ENCODE results near the gene DOHH. TPM values are rescaled to one million over a fixed set of nuclear protein-coding genes. Genes with fewer than 3 reads are reported as not detected.
"Not testable (repeated sequence)": the region's sequence is repeated elsewhere in the genome, so short reads cannot be mapped to it uniquely, and the experiment has no call there.

The DOHH gene
- total and polyA plus RNA-seq, 5 donors = 9.8 to 14.8 (median 12.4) TPM

DNA sequence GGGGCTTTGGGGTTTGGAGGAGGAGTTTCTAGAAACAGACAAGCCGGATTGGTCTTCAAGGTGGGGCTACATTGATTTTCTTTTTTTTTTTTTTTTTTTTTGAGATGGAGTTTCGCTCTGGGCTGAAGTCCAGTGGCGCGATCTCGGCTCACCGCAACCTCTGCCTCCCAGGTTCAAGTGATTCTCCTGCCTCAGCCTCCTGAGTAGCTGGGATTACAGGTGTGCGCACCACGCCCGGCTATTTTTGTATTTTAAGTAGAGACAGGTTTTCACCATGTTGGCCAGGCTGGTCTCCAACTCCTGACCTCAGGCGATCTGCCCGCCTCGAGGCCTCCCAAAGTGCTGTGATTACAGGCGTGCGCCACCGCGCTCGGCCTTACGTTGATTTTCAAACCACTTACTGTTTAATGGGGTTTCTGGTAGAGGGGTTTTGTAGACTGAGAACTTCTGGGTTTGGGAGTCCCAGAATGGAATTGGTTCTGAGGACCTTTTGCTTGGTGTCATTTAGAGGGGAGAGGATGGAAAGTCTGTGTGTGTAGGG, 7.7 kb upstream of the DOHH start:
- intact Hi-C loops (cut with DNase I); H3K9me3 ChIP-seq (ENCODE audit: control insufficient read depth, low read length); ATAC-seq; H3K4me3 ChIP-seq (ENCODE audit: low read length); H3K27me3 ChIP-seq (ENCODE audit: control insufficient read depth, insufficient read depth); H3K27ac ChIP-seq (ENCODE audit: low read length); H3K4me1 ChIP-seq (ENCODE audit: control insufficient read depth, insufficient read depth, low read length); DNase-seq: not testable (repeated sequence)
- 95% methylated on average over 18 of the region's 18 CpGs for WGBS

DNA sequence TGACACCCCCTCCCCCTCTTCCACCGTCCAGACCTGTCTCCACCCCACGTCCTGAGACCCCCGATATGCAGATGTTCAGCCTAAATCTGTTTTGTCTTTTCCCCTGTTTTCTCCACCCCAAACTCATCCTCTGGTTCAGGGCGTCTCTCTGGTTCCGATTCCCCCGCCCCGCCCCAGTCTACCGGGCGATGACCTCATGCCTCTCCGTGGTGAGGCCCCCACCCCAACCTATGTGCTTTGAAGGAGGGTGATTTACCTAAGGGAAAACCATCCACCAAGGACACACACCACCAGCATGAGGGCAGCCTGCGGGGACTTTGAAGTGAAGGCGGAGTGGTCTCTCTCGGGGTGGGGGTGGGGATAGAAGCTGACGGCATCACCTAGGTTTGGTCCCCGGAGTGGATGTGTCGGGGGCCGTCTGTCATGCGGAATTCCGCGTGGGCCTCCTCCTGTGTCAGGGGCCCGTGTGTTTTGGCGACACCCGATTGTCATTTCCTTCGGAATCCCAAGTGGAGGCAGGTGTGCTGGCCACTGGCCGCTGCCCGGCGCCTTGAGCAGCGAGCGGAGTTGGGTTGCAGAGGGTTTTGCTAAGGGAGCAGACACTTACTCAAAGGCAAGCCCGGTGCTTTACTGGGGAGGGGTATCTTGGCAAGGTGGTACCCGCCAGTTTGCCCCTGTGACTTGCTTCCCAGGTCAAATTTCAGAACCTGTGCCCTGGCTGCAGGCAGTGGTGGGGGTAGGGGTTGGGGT, 7.1 kb upstream of the DOHH start:
- H3K4me3 ChIP-seq (ENCODE audit: low read length) = peak overlapping the region; percentile 98
- WGBS = 29% methylated on average over 31 of the region's 31 CpGs
- H3K4me1 ChIP-seq (ENCODE audit: control insufficient read depth, insufficient read depth, low read length) = no peaks in the 10 kb centered on the region
- no peak for DNase-seq
- intact Hi-C loops (cut with DNase I) = no loop called here
- H3K27ac ChIP-seq (ENCODE audit: low read length) = no peak overlapping the region
- H3K27me3 ChIP-seq (ENCODE audit: control insufficient read depth, insufficient read depth) = no peaks in the 10 kb centered on the region
- peak in 1 of 2 donors; percentile 2 for ATAC-seq
- no peaks in the 10 kb centered on the region for H3K9me3 ChIP-seq (ENCODE audit: control insufficient read depth, low read length)

DNA sequence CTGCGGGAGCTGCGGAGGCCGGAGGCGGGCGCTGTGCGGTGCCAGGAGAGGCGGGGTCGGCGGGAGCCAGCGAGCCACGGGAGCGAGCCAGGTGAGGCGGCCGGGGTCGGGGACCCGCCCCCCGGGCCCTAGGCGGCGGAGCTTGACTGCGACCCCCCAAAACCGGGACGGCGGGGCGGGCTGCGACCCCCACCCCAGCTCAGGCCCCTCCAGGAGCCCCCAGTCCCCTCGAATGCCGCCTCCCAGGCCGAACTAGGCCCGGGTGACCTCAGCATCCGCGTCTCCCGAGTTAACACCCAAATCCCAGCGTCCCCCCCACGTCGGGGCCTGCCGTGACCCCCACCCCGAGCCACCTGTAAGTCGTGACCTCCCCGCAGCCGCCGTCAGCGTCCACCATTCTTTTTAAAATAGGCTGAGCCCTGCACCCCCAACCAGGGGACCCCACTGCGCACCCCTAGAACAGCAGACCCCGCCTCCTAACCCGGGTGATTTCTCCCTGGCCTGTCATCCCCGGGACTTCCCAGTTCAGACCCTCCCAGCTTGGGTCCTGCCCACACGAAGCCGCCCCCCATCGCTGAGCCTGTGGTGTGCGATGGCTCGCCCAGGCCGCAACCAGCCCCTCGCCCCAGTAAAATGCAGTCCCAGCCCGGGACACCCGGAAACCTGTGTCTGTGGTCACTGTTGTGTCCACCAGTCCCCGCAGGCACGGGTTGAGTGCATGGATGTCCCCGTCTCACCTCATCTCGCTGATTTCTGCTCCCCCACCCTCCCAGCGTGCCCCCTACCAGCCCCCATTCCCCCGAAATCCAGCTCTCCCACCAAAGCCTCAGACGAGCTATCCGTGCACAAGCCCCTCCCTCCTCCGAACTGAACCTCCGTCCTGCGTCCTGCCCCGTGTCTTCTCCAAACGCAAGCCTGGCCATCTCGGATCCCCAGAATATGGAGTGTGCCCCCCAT, 6.2 kb upstream of the DOHH start:
- ATAC-seq (peak; percentile 3 to 4), DNase-seq (peak in 1 of 3 donors; percentile 55)
- Histone ChIP-seq H3K9me3 (ENCODE audit: control insufficient read depth, low read length) (no peaks in the 10 kb centered on the region), H3K4me3 (ENCODE audit: low read length) (peak overlapping the region; percentile 98), H3K27ac (ENCODE audit: low read length) (peak overlapping the region; percentile 57), H3K27me3 (ENCODE audit: control insufficient read depth, insufficient read depth) (no peaks in the 10 kb centered on the region), H3K4me1 (ENCODE audit: control insufficient read depth, insufficient read depth, low read length) (no peaks in the 10 kb centered on the region)
- intact Hi-C loops (cut with DNase I) = no loop called here
- WGBS = under 1% methylated on average over 61 of the region's 69 CpGs

DNA sequence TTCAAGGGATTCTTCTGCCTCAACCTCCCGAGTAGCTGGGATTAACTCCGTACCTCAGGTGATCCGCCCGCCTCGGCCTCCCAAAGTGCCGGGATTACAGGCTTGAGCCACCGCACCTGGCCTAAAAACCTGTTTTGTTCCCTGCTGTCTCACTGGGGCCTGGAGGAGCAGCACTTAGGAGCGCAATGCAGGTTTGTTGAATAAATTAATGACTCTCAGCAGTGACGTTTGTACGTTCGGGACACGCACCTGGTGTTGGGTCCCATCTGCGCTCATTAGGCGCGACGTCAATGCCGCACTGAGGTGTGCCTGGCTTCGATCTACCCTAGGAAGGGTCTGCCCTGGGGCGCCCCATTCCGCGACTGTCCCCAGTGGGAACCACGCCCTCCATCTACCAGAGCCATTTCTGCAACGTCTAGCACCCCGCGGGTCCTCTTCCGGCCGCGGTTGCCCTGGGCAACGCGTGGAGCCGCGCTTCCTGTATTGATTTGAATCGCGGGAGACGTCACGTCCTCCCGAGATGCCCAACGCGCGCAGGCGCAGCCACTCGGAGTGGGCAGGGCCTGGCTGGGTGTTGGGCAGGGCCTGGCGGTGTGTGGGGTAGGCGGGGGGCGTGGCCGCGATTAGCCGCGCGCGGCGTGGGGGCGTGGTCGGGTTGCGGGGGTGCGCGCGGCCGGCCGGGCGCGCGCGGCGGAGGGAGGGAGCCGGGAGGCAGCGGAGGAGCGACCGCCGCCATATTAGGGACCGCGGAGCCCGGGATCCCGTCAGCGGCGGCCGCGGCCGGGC, 5.3 kb upstream of the DOHH start, which contains the start of gene FZR1:
TSS of gene FZR1 (plus strand) at position 714 of the 786 bp plus-strand sequence. CDS start 16,679 bp downstream, outside the sequence.
- Histone ChIP-seq H3K4me3 (ENCODE audit: low read length) (peak within 1 kb of the TSS; percentile 98), H3K4me1 (ENCODE audit: control insufficient read depth, insufficient read depth, low read length) (no peaks in the 10 kb centered on the region), H3K9me3 (ENCODE audit: control insufficient read depth, low read length) (no peaks in the 10 kb centered on the region), H3K27ac (ENCODE audit: low read length) (peak within 1 kb of the TSS; percentile 57), H3K27me3 (ENCODE audit: control insufficient read depth, insufficient read depth) (no peaks in the 10 kb centered on the region)
- 1% methylated on average over 79 of the region's 79 CpGs for WGBS
- ATAC-seq (peak; percentile 94 to 96), DNase-seq (peak; percentile 99 to 100 (median 100))
- intact Hi-C loops (cut with DNase I) = no loop called here

DNA sequence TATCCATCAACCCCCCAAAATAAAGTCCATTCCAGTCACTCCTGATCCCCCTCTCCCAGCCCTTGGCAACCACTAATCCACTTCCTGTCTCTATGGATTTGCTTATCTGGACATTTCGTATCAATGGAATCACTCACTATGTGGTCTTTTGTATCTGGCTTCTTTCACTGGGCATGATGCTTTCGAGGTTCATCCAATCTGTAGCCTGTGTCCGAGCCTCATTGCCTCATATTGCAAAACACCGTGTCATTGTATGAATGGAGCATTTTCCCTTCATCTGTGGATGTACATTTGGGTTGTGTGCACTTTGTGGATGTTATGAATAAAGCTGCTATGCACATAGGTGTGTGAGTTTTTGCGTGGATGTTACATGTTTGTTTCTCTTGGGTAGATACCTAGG, 4.3 kb upstream of the DOHH start:
- H3K27me3 ChIP-seq (ENCODE audit: control insufficient read depth, insufficient read depth) = no peaks in the 10 kb centered on the region
- intact Hi-C loops (cut with DNase I) = no loop called here
- no peak overlapping the region for H3K27ac ChIP-seq (ENCODE audit: low read length)
- H3K4me3 ChIP-seq (ENCODE audit: low read length) = no peak overlapping the region
- H3K9me3 ChIP-seq (ENCODE audit: control insufficient read depth, low read length) = no peaks in the 10 kb centered on the region
- H3K4me1 ChIP-seq (ENCODE audit: control insufficient read depth, insufficient read depth, low read length) = peaks cover 1% of the 10 kb centered on the region
- ATAC-seq (no peak), DNase-seq (no peak)
- WGBS = 71% methylated on average over 5 of the region's 5 CpGs

DNA sequence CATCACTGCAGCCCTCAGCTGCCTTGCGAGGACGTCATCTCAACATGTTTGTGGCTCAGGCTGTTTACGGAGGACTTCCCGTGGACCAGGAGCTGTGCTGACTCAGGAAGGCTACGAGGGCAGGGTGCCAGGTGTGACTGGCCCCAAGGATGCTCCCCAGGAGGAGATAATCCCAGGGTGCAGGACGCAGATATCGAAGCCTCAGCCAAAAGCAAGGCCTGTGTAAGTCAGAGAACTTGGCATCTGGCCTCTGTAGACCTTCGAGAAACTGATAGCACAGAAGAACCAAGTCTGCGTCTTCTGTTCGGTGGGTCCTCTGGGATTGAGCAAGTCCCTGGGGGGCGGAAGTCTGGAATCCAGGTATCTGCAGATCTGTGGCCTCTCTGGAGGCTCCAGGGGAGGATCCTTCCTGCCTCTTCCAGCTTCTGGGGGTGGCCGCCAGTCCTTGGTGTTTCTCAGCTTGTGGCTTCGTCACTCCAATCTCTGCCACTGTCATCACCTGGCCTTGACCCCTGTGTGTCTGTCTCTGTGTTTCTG, 2.6 kb upstream of the DOHH start:
- no peak overlapping the region for H3K27ac ChIP-seq (ENCODE audit: low read length)
- no peaks in the 10 kb centered on the region for H3K9me3 ChIP-seq (ENCODE audit: control insufficient read depth, low read length)
- intact Hi-C loops (cut with DNase I) = no loop called here
- no peak for DNase-seq
- WGBS = 69% methylated on average over 13 of the region's 13 CpGs
- no peak overlapping the region for H3K4me3 ChIP-seq (ENCODE audit: low read length)
- peaks cover 2% of the 10 kb centered on the region for H3K4me1 ChIP-seq (ENCODE audit: control insufficient read depth, insufficient read depth, low read length)
- no peaks in the 10 kb centered on the region for H3K27me3 ChIP-seq (ENCODE audit: control insufficient read depth, insufficient read depth)
- ATAC-seq = no peak

DNA sequence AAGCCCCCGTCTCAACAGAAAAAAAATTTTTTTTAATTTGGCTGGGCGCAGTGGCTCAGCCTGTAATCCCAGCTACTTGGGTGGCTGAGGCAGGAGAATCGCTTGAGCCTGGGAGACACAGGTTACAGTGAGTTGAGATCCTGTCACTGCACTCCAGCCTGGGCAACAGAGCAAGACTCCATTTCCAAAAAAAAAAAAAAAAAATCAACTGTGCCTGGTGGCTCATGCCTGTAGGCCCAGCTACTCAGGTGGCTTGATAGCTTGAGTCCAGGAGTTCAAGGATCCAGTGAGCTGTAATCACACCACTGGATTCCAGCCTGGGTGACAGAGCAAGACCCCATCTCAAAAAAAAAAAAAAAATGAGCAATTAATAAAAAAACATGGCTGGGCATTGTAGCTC, 1.3 kb upstream of the DOHH start:
- WGBS = 92% methylated on average over 3 of the region's 3 CpGs
- no peak for DNase-seq

DNA sequence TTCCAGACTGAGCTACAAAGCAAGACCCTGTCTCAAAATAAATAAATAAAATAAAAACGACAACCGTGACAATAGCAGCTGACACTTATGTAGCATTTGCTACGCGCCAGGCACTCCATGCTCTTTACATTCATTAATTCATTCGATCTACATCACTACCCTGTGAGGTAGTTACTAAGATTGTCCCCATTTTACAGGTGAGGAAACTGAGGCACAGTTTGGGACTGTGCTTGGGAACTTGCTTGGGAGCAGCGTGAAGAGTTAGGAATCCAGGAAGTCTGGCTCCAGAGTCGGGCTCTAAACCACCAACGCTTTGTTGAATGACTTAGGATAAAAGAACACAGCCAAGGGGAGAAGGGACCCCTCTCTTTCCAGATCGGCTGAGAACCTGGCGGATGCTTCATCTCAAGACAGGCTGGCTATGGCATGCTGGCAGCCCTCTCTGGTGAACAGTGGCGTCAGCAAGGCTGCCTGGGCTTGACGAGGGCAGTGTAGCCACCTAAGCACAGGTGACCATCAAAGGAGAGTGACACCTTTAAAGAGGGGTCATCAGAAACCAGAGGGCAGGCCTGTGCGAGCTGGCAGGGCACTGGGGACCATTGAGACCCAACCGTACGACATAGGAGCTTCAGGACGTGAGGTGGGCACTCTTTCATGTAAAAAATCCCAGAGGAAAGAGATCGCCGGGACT, 591 bp downstream of the DOHH start:
- H3K27ac ChIP-seq (ENCODE audit: low read length) = peak overlapping the region; percentile 22
- DNase-seq = no peak
- peaks cover 2% of the 10 kb centered on the region for H3K4me1 ChIP-seq (ENCODE audit: control insufficient read depth, insufficient read depth, low read length)
- 24% methylated on average over 18 of the region's 18 CpGs for WGBS
- H3K4me3 ChIP-seq (ENCODE audit: low read length) = peak overlapping the region; percentile 47
- intact Hi-C loops (cut with DNase I) = no loop called here
- ATAC-seq = peak in 1 of 2 donors; percentile 18
- no peaks in the 10 kb centered on the region for H3K27me3 ChIP-seq (ENCODE audit: control insufficient read depth, insufficient read depth)
- no peaks in the 10 kb centered on the region for H3K9me3 ChIP-seq (ENCODE audit: control insufficient read depth, low read length)

More for the DNA sequence above, 1.3 kb upstream of the DOHH start:
- no peak overlapping the region for H3K4me3 ChIP-seq (ENCODE audit: low read length)
- intact Hi-C loops (cut with DNase I) = no loop called here
- H3K27me3 ChIP-seq (ENCODE audit: control insufficient read depth, insufficient read depth) = no peaks in the 10 kb centered on the region
- no peaks in the 10 kb centered on the region for H3K9me3 ChIP-seq (ENCODE audit: control insufficient read depth, low read length)
- peaks cover 2% of the 10 kb centered on the region for H3K4me1 ChIP-seq (ENCODE audit: control insufficient read depth, insufficient read depth, low read length)
- no peak overlapping the region for H3K27ac ChIP-seq (ENCODE audit: low read length)
- no peak for ATAC-seq

DNA sequence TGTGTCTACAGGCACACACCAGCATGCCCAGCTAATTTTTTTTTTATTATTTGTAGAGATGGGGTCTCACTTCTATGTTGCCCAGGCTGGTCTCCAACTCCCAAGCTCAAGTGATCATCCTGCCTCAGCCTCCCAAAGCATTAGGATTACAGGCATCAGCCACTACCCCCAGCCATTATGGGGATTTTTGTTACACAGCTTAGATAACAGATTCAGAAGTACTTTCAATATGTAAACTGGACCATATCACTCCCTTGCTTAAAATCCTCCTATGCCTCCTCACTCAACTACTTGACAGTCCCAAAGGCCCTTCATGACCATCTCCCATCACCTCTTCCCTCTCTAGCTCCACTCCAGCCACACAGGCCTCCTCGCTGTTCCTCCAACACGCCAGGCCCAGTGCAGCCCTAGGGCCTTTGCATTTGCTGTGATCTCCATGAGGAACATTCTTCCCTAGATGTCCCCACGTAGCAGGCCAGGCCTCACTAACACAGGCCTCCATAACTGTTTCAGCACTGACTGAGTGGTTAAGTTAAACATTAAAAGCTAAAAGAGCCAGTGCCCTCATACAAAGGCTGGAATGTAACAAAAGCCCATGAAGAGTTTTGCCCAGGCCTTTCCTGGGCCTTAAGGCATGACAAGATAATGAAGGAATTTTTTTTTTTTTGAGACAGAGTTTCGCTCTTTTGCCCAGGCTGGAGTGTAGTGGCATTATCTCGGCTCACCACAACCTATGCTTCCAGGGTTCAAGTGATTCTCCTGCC, 2.5 kb downstream of the DOHH start:
- intact Hi-C loops (cut with DNase I) = no loop called here

More for the DNA sequence above, 2.5 kb downstream of the DOHH start:
- no peaks in the 10 kb centered on the region for H3K27me3 ChIP-seq (ENCODE audit: control insufficient read depth, insufficient read depth)
- H3K4me3 ChIP-seq (ENCODE audit: low read length) = no peak overlapping the region
- 96% methylated on average over 5 of the region's 5 CpGs for WGBS
- peaks cover 2% of the 10 kb centered on the region for H3K4me1 ChIP-seq (ENCODE audit: control insufficient read depth, insufficient read depth, low read length)
- H3K9me3 ChIP-seq (ENCODE audit: control insufficient read depth, low read length) = no peaks in the 10 kb centered on the region
- no peak for DNase-seq
- no peak for ATAC-seq
- no peak overlapping the region for H3K27ac ChIP-seq (ENCODE audit: low read length)
